ENCODE data around the gene PRODH2. TPM values are rescaled to one million over a fixed set of nuclear protein-coding genes. Genes with fewer than 3 reads are reported as not detected.
"Not testable (repeated sequence)": the region's sequence is repeated elsewhere in the genome, so short reads cannot be mapped to it uniquely, and the experiment has no call there.

The PRODH2 gene
- total RNA-seq, 1 donor, result not detected

DNA sequence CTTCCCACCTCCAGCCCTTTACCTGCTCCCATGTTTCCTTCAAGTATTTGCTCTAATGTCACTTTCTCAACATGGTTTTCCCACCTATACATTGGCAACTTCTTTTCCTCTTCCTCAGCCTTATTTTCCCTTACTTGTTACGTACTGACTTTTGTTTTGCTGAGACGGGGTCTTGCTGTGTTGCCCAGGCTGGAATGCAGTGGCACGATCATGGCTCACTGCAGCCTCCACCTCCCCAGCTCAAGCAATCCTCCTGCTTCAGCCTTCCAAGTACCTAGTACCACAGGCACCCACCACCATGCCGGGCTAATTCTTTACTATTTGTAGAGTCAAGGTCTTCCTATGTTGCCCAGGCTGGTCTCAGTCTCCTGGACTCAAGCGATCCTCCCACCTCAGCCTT, 5.0 kb downstream of the PRODH2 start:
- no peak for DNase-seq (ENCODE audit: low read depth)
- no peak overlapping the region for H3K4me3 ChIP-seq (ENCODE audit: low read depth, low read length)
- TF ChIP-seq, protein P1, sequence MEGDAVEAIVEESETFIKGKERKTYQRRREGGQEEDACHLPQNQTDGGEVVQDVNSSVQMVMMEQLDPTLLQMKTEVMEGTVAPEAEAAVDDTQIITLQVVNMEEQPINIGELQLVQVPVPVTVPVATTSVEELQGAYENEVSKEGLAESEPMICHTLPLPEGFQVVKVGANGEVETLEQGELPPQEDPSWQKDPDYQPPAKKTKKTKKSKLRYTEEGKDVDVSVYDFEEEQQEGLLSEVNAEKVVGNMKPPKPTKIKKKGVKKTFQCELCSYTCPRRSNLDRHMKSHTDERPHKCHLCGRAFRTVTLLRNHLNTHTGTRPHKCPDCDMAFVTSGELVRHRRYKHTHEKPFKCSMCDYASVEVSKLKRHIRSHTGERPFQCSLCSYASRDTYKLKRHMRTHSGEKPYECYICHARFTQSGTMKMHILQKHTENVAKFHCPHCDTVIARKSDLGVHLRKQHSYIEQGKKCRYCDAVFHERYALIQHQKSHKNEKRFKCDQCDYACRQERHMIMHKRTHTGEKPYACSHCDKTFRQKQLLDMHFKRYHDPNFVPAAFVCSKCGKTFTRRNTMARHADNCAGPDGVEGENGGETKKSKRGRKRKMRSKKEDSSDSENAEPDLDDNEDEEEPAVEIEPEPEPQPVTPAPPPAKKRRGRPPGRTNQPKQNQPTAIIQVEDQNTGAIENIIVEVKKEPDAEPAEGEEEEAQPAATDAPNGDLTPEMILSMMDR (IDR thresholded peaks at IDR 0.05; ENCODE audit: insufficient read depth, low read depth, low read length), result no peak

DNA sequence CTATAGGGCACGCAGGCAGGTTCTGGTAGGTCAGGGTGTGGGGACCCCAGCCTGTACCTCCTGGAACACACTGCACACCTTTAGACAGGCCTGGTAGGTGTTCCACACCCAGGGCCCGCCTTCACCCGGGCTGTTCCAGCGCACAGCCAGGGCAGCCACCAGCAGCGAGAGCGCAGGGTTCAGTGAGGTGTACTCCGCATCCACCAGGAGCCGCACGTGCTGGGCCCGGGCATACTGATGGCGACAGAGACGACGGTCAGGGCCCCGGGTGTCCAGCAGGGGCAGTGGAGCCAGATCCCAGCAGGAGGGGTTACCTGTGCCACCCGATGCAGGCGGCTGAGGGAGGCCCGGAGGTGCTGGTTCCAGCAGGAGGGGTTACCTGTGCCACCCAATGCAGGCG, 6.0 kb downstream of the PRODH2 start:
- no peak for DNase-seq (ENCODE audit: low read depth)
- no peak overlapping the region for H3K4me3 ChIP-seq (ENCODE audit: low read depth, low read length)
- TF ChIP-seq, protein P1 (IDR thresholded peaks at IDR 0.05; ENCODE audit: insufficient read depth, low read depth, low read length), result no peak

DNA sequence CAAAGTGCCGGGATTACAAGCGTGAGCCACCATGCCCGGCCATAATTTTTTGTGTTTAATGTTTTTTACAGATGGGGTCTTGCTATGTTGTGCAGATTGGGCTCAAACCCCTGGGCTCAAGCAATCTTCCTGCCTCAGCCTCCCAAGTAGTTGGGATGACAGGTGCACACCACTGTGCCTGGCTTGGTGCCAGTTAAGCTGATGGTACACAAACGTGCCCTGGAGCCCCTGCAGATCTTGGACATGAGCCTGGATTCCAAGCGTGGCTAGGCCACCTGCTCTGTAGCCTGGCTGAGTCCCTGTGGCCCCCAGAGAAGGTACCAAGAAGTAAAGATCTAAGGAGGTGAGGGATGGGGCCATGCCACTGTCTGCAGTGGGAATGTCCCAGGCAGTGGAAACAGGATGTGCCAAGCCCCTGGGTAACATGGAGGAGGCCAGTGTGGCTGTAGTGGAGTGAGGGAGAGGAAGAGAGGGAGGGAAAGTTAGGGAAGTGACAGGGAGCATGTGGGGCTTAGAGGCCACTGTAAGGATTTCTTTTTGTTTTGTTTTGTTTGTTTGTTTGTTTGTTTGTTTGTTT, 7.0 kb downstream of the PRODH2 start:
- TF ChIP-seq, protein P1 (IDR thresholded peaks at IDR 0.05; ENCODE audit: insufficient read depth, low read depth, low read length), result no peak
- no peak for DNase-seq (ENCODE audit: low read depth)
- no peak overlapping the region for H3K4me3 ChIP-seq (ENCODE audit: low read depth, low read length)

DNA sequence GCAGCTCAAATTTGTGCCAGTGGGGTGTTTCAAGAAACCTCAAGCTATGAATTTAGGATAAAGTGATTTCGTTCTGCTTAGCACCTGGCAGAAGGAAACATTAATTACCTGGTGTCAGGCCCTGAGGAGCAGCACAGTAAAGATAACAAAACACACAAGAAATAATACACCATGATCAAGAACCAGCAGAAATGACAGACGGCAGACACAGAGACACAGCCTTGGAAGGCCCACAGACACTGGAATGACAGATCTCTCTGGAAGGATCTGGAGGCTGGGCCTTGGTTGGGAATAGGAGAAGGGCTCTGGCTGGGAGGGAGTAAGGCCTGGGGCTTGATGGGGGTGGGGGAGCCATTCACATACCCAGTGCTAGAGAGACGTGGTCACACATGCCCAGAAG, 10.8 kb downstream of the PRODH2 start:
- H3K4me3 ChIP-seq (ENCODE audit: low read depth, low read length), result no peak overlapping the region
- DNase-seq (ENCODE audit: low read depth), result no peak
- TF ChIP-seq, protein P1 (IDR thresholded peaks at IDR 0.05; ENCODE audit: insufficient read depth, low read depth, low read length), result no peak

DNA sequence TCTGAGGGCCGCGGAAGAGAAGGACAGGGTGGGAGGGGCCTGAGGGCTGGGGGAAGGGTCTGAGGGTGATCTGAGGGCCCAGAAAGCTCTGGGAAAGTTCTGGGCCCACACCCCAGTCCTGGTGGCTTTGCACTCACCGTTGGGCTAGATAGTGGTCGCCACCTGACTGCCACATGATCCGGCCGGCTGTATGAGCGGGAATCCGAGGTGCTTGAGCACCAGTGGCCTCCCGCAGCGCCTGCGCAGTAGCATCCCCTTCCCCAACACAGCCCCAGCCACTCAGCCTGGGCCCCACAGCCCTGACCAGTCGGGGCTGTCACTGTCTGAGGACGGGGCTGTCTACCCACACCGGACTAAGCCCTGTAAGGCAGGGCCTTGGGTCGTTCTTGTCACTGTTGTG, 15.0 kb downstream of the PRODH2 start:
- TF ChIP-seq, protein P1 (IDR thresholded peaks at IDR 0.05; ENCODE audit: insufficient read depth, low read depth, low read length), result no peak
- H3K4me3 ChIP-seq (ENCODE audit: low read depth, low read length), result no peak overlapping the region
- DNase-seq (ENCODE audit: low read depth), result no peak

DNA sequence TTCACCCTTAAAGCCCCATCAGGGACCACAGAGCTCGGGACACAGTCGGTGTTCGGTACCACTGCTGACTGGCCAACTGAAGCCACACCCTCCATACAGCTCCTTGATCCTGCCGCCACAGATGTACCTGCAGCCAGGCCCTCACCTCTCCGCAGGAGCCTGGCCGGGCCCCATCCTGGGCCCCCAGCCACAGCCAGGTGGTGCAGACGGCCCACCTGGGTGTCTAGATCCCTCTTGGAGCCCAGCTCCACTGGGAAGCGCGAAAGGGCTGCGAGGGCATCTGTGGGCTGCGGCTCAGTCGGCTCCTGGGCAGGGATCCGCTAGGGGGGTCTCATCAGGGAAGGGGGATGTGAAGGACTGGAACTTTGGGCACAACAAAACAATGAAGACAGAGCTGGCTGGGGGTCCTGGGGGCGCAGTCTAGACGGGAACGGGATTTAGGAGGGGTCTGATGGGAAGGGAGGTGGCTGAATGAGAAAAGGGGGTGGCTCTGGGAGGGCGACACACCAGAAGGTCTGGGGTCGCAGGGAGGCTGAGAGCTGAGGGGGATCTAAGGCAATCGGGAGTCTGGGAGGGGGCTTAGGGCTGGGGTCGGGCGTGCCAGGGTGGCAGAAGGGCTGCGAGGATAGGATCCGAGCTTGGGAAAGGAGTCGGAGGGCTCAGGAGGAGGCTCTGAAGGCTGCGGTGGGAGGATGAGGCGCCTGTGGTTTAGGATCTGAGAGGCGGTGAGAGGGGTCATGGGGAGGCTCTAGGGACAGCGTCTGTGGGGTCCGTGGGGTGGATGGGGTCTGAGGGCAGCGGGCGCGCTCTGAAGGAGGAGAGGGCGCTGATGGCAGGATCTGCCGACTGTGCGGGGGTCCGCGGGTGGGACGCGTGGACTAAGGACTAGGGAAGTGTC, 15.8 kb downstream of the PRODH2 start:
- TF ChIP-seq, protein P1 (IDR thresholded peaks at IDR 0.05; ENCODE audit: insufficient read depth, low read depth, low read length), result no peak
- DNase-seq (ENCODE audit: low read depth), result no peak
- no peak overlapping the region for H3K4me3 ChIP-seq (ENCODE audit: low read depth, low read length)

DNA sequence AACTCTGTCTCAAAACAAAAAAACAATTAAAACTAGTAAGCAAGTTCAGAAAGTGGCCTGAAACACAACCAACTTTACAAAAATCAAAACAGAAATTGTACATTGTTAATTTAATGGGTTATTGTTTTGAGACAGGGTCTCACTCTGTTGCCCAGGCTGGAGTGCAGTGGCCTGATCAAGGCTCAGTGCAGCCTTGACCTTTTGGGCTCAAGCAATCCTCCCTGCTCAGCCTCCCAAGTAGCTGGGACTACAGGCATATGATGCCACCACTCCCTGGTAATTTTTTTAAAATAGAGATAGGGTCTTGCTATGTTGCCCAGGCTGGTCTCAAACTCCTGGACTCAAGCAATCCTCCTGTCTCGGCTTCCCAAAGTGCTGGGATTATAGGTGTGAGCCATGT, 17.1 kb downstream of the PRODH2 start:
- not testable (repeated sequence) for DNase-seq (ENCODE audit: low read depth); H3K4me3 ChIP-seq (ENCODE audit: low read depth, low read length)

Data from fibroblast of villous mesenchyme (primary cell).